Gastrocnemius medialis (tissue), 4 donors: ENCODE results near the gene ATF3. TPM values are rescaled to one million over a fixed set of nuclear protein-coding genes. Genes with fewer than 3 reads are reported as not detected.

Source experiments
- ATAC-seq, 2 donors: fragments of 150-250 bp; one replicate each; pipeline ENCODE4 v1.9.1; 2016
- DNase-seq, 2 donors: peaks; one replicate each; pipeline ENCODE4 v3.0.0-alpha.2; 2019
- H3K27ac ChIP-seq, 4 donors: fragments of 200-600 bp; sonication (generic); 1 replicate in 1 of 4; 2 replicates in 3 of 4; pipeline ENCODE4 v1.5.1; 2016 to 2018; ENCODE audit warnings: mild to moderate bottlenecking in 2 of 4, moderate library complexity in 1 of 4
- H3K27me3 ChIP-seq, 3 donors: fragments of 200-600 bp; sonication (generic) in 2 of 3; 1 replicate in 1 of 3; 2 replicates in 2 of 3; pipeline versions ENCODE4 v1.5.1 to v1.6.0; 2016 to 2019; ENCODE audit warnings: mild to moderate bottlenecking in 1 of 3, moderate library complexity in 1 of 3
- H3K36me3 ChIP-seq, 2 donors: fragments of 200-600 bp; sonication (generic) in 1 of 2; one replicate each; pipeline ENCODE4 v1.5.1; 2017 to 2018
- H3K4me1 ChIP-seq, 2 donors: fragments of 200-600 bp; sonication (generic) in 1 of 2; one replicate each; pipeline ENCODE4 v1.5.1; 2016 to 2017; ENCODE audit warnings: mild to moderate bottlenecking in 2 of 2
- H3K4me3 ChIP-seq, 4 donors: fragments of 200-600 bp; sonication (generic) in 3 of 4; 1 replicate in 1 of 4; 2 replicates in 3 of 4; pipeline ENCODE4 v1.5.1; 2016 to 2019; ENCODE audit warnings: mild to moderate bottlenecking in 2 of 4
- H3K9me3 ChIP-seq, 3 donors: fragments of 200-600 bp; sonication (generic) in 2 of 3; 1 replicate in 1 of 3; 2 replicates in 2 of 3; pipeline ENCODE4 v1.5.1; 2016 to 2019
- POLR2A ChIP-seq, 2 donors: fragments of 450-650 bp; IDR thresholded peaks; one replicate each; pipeline ENCODE4 v1.6.1; 2017; ENCODE audit warnings: antibody characterized with exemption in 2 of 2, mild to moderate bottlenecking in 2 of 2, moderate library complexity in 2 of 2
- in situ Hi-C, 4 donors: fragments of 200-750 bp; cut with MboI; loops; one replicate each; pipeline versions ENCODE4 v1.15.0 to v1.8.0; 2017; ENCODE audit warnings: low sequenced_read_pairs in 4 of 4
- intact Hi-C: fragments of 100-400 bp; cut with DNase I; formaldehyde crosslinking; loops from one replicate; pipeline ENCODE4 v1.15.1; 2023; ENCODE audit warnings: low total_unique reads
- total RNA-seq, 4 donors: library from RNA; depleted of rRNA; stranded (reverse); fragments of >200 nt; gene quantifications; one replicate each; pipeline versions ENCODE4 v1.1.0 to v1.2.3, GENCODE V29; 2016
- TF ChIP-seq, protein P1 (sequence below), 5 experiments: fragments of 450-650 bp in 3 of 5; fragments of 200-600 bp in 2 of 5; sonication (generic) in 2 of 5; IDR thresholded peaks in 4 of 5; conservative IDR thresholded peaks in 1 of 5; 1 replicate in 4 of 5; 2 replicates in 1 of 5; pipeline ENCODE4 v1.5.1; 2016 to 2019; ENCODE audit warnings: antibody characterized with exemption in 5 of 5, mild to moderate bottlenecking in 3 of 5, moderate library complexity in 3 of 5

The ATF3 gene
- total RNA-seq, 4 donors from 2014 or later, result 1.9 to 7.4 (median 7.2) TPM

DNA sequence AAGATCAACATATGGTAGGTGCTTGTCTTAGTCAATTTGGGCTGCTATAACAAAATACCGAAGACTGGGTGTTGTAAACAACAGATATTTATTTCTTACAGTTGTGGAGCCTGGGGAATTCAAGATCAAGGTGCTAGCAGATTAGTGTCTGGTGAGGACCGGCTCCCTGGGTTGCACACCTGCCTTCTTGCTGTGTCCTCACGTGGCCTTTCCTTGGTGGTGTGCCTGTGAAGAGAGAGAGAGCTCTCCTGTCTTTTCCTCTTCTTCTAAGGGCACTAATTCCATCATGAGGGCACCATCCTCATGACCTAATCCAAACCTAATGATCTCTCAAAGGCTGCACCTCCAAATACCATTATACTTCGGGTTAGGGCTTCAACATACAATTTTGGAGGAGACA, 45.8 kb upstream of the ATF3 start:
- in situ Hi-C loops, result loop anchor here in 1 of 4 donors (5.0 kb wide), 1 partner anchor 45 kb away; the partner anchor contains the start of gene ATF3
- no peak for TF ChIP-seq POLR2A (IDR thresholded peaks at IDR 0.05)
- TF ChIP-seq, protein P1, sequence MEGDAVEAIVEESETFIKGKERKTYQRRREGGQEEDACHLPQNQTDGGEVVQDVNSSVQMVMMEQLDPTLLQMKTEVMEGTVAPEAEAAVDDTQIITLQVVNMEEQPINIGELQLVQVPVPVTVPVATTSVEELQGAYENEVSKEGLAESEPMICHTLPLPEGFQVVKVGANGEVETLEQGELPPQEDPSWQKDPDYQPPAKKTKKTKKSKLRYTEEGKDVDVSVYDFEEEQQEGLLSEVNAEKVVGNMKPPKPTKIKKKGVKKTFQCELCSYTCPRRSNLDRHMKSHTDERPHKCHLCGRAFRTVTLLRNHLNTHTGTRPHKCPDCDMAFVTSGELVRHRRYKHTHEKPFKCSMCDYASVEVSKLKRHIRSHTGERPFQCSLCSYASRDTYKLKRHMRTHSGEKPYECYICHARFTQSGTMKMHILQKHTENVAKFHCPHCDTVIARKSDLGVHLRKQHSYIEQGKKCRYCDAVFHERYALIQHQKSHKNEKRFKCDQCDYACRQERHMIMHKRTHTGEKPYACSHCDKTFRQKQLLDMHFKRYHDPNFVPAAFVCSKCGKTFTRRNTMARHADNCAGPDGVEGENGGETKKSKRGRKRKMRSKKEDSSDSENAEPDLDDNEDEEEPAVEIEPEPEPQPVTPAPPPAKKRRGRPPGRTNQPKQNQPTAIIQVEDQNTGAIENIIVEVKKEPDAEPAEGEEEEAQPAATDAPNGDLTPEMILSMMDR (IDR thresholded peaks at IDR 0.05 in 4 of 5, conservative IDR thresholded peaks at IDR 0.05 in 1 of 5), result no peak
- intact Hi-C loops, result no loop called here
- ATAC-seq (no peak), DNase-seq (no peak)
- Histone ChIP-seq H3K4me1 (peaks cover 7 to 13% of the 10 kb centered on the region in 2 donors), H3K27ac (no peak overlapping the region), H3K36me3 (no peaks in the 10 kb centered on the region), H3K27me3 (no peaks in the 10 kb centered on the region), H3K4me3 (no peak overlapping the region), H3K9me3 (no peaks in the 10 kb centered on the region)

DNA sequence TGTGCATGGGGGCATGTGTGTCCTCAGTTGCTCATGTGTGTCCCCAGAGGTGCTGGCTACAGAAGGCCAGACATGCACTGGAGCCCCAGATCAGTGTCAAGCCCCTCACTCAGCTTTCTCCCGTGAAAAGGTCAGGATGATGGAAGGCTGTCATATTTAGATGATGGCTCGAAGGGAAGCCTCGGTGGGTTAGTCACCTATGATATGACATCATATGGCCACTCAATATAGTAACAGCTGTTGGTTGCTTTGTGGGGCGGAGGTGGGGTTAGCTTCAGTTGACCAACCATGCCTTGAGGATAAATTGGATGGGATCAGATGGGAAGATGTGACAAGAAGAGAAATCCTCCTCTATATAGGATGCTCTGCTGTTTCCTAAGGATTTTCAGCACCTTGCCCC, 43.5 kb upstream of the ATF3 start:
- intact Hi-C loops, result no loop called here

DNA sequence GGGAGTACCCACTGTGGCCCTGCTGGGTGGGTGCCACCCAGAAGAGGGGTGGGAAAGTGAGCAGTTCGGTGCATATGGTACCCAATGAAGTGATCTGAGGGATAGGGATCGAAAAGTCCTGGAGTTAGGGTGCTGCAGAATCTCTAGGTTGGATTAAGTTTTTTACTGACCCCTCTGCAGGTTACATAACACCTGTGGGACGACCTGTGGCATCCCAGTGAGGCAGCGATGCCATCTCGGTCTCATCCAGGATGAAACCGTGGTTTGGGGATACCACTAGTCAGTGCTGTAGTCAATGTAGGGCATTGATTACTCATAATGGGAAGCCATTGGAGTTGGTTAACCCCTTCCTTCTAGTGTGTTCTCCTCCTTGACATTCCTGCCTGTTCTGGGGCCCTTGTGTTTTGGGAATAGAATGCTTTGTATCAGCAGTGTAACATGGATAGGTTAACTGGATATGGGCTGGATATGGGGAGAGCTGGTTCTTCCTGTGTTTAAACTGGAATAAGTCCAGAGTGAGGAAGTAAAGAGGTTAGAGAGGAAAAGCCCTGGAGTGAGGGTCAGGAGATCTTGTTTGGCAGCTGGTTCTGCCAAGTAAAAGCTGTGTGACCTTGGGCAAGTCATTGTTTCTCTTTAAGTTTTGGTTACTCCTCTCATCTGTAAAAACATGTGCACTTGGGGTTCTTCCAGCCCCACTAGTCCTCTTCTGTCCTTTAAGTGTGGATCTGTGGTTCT, 42.8 kb upstream of the ATF3 start:
- no peaks in the 10 kb centered on the region for H3K36me3 ChIP-seq
- no peak for DNase-seq
- intact Hi-C loops, result loop anchor here (2.0 kb wide), 1 partner anchor 43 kb away; the partner anchor contains the start of gene ATF3

More for the DNA sequence above, 43.5 kb upstream of the ATF3 start:
- H3K4me3 ChIP-seq, result no peak overlapping the region
- TF ChIP-seq POLR2A (IDR thresholded peaks at IDR 0.05), result no peak
- TF ChIP-seq, protein P1 (IDR thresholded peaks at IDR 0.05 in 4 of 5, conservative IDR thresholded peaks at IDR 0.05 in 1 of 5), result no peak
- H3K27me3 ChIP-seq, result no peaks in the 10 kb centered on the region
- ATAC-seq (no peak), DNase-seq (no peak)
- H3K9me3 ChIP-seq, result no peaks in the 10 kb centered on the region
- H3K27ac ChIP-seq, result no peak overlapping the region
- peaks cover 7 to 13% of the 10 kb centered on the region in 2 donors for H3K4me1 ChIP-seq
- in situ Hi-C loops, result no loop called here
- no peaks in the 10 kb centered on the region for H3K36me3 ChIP-seq

DNA sequence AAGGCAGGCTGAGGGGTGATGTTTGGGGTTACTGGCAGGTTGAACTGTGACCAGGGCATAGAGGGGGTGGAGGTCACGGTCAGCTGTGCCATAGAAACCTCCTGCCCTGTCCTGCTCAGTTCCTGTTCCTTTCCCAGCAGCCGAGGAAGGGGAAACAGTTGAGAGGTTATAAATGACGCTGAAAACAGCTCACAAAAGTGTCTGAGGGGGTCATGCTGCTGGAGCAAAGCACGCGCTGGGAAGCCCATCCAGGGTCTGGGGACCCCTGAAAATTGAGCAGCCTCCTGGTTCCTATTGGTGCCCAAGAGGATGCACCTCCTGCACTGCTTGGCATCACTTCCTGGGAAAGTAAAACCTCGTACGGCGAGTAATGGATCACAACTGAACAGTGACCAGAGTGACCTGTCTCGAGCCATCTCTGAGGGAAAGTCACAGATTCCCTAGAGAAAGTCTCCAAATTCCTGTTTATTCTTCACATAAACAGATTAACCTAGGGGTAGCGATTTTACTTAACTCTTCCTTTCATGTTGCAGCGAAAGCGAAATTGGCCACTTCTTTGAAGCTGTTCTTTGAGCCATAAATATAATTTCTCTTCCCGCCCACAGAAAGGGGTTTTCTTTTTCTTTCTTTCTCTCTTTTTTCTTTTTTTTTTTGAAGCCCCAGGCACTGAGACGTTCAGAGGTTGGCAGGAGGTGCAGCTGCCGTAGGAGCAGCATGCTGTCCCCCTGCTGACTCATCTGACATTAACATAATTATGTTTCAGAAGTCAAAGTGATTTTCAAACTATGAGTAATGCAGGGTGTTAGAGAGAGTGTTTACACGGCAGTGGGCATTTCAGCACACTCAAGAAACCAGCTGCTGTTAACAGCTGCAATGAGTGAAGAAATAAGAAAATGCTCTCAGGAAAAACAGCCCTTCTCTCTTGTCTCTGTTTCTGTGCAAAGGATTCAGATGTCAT, 41.8 kb upstream of the ATF3 start:
- peak overlapping the region; percentile 59 to 63 (median 61) for H3K4me3 ChIP-seq
- in situ Hi-C loops, result no loop called here
- H3K4me1 ChIP-seq, result peaks cover 7 to 13% of the 10 kb centered on the region in 2 donors
- no peaks in the 10 kb centered on the region for H3K27me3 ChIP-seq
- ATAC-seq, result peak; percentile 89 to 90
- H3K36me3 ChIP-seq, result no peaks in the 10 kb centered on the region
- peak; percentile 34 to 62 for TF ChIP-seq POLR2A (IDR thresholded peaks at IDR 0.05)
- TF ChIP-seq, protein P1 (IDR thresholded peaks at IDR 0.05 in 4 of 5, conservative IDR thresholded peaks at IDR 0.05 in 1 of 5), result no peak
- H3K27ac ChIP-seq, result peak overlapping the region; percentile 46 to 84 (median 73)
- H3K9me3 ChIP-seq, result no peaks in the 10 kb centered on the region
- DNase-seq, result no peak
- intact Hi-C loops, result loop anchor here (2.0 kb wide), 1 partner anchor 42 kb away; the partner anchor contains the start of gene ATF3

More for the DNA sequence above, 42.8 kb upstream of the ATF3 start:
- Histone ChIP-seq H3K4me3 (peak overlapping the region in 2 of 4 donors; percentile 62 to 63), H3K9me3 (no peaks in the 10 kb centered on the region), H3K4me1 (peaks cover 7 to 13% of the 10 kb centered on the region in 2 donors), H3K27me3 (no peaks in the 10 kb centered on the region), H3K27ac (peak overlapping the region in 1 of 4 donors; percentile 84)
- in situ Hi-C loops, result no loop called here
- no peak for TF ChIP-seq POLR2A (IDR thresholded peaks at IDR 0.05)
- TF ChIP-seq, protein P1 (IDR thresholded peaks at IDR 0.05 in 4 of 5, conservative IDR thresholded peaks at IDR 0.05 in 1 of 5), result no peak
- no peak for ATAC-seq
